ENCODE results near the gene DLGAP4.

DLGAP4 gene

DNA sequence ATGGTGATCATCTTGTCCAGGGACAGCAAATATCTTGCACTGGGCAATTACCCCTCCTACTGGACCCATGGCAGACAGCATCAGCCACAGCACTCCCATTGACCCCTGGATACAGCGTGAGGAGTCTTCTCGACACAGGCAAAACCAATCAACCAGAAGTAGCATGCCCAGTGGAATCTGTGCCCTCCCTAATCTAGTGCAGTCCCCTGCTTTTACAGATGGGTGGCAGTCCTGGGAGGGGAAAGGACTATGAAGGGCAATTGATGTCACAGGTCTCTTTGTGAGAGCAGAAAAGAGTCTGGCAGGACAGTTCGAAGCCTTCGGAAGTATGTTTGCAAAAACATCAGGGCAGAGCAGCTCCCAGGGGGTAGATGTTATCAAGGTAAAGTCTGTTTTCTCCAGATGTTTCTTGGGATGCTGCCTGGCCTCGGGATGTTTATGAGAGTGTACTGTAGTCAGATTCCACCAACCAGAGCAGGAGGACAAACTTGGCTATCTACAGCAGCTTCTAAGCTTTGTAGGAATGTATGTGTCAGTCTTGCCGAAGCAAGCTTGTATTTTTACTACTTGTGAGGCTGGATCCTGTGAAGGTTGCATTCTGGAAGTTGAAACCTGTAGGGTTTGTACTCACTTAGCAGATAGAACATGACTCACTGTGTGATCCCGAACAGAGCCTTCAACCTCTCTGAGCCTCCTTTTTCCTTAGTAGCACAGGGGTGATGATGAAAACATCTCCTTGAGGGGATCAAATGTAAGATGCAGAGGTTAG, 172.2 kb downstream of the DLGAP4 start:
- Histone ChIP-seq H3K27me3 (ENCODE audit: insufficient read depth, low read length) (no peaks in the 10 kb centered on the region), H3K9me3 (ENCODE audit: low read length) (no peaks in the 10 kb centered on the region), H3K36me3 (ENCODE audit: insufficient read depth, low read length) (peaks cover 39% of the 10 kb centered on the region), H2AFZ (ENCODE audit: low read depth, low read length) (no peak overlapping the region), H3K4me1 (ENCODE audit: insufficient read depth, low read length) (no peaks in the 10 kb centered on the region), H3K4me3 (ENCODE audit: low read length) (no peak overlapping the region)

DNA sequence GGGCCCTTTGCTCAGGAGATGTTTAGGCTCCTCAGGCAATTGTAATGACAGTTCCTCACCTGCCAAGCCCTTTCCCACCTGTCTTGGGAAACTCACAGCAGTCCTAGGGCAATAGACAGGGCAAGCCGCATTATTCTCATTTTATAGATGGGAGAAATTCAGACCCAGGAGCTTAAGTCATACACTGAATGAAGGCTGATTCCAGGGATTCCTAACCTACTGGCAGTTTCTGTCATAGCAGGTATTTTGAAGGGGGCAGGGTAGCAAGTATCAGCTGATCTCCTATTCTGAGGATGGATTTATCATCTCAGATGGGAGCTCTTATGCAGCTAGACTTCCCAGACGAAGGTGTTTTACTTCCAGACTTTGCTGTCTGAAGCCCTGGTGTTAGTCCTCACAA, 173.8 kb downstream of the DLGAP4 start:
- Histone ChIP-seq H2AFZ (ENCODE audit: low read depth, low read length) (no peak overlapping the region), H3K27me3 (ENCODE audit: insufficient read depth, low read length) (no peaks in the 10 kb centered on the region), H3K4me1 (ENCODE audit: insufficient read depth, low read length) (no peaks in the 10 kb centered on the region), H3K36me3 (ENCODE audit: insufficient read depth, low read length) (peaks cover 35% of the 10 kb centered on the region), H3K4me3 (ENCODE audit: low read length) (no peak overlapping the region), H3K9me3 (ENCODE audit: low read length) (no peaks in the 10 kb centered on the region)

DNA sequence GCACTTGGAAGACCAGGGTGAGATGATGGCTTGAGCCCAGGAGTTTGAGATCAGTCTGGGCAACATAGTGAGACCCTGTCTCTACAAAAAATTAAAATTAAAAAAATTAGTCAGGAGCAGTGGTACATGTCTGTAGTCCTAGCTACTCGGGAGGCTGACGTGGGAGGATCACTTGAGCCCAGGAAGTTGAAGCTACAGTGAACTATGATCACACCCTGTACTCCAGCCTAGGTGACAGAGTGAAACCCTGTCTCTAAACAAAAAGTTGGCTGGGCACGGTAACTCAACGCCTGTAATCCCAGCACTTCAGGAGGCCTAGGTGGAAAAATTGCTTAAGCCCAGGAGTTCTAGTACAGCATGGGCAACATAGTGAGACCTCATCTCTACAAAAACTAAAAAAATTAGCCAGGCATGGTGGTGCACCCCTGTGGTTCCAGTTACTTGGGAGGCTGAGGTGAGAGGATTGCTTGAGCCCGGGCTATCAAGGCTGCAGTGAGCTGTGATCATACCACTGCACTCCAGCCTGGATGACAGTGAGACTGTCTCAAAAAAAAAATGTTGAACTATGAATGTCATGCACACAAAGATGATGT, 174.4 kb downstream of the DLGAP4 start:
- no peaks in the 10 kb centered on the region for H3K9me3 ChIP-seq (ENCODE audit: low read length)
- H3K27me3 ChIP-seq (ENCODE audit: insufficient read depth, low read length): no peaks in the 10 kb centered on the region
- H2AFZ ChIP-seq (ENCODE audit: low read depth, low read length): no peak overlapping the region
- H3K36me3 ChIP-seq (ENCODE audit: insufficient read depth, low read length): peaks cover 33% of the 10 kb centered on the region
- no peaks in the 10 kb centered on the region for H3K4me1 ChIP-seq (ENCODE audit: insufficient read depth, low read length)
- no peak overlapping the region for H3K4me3 ChIP-seq (ENCODE audit: low read length)

DNA sequence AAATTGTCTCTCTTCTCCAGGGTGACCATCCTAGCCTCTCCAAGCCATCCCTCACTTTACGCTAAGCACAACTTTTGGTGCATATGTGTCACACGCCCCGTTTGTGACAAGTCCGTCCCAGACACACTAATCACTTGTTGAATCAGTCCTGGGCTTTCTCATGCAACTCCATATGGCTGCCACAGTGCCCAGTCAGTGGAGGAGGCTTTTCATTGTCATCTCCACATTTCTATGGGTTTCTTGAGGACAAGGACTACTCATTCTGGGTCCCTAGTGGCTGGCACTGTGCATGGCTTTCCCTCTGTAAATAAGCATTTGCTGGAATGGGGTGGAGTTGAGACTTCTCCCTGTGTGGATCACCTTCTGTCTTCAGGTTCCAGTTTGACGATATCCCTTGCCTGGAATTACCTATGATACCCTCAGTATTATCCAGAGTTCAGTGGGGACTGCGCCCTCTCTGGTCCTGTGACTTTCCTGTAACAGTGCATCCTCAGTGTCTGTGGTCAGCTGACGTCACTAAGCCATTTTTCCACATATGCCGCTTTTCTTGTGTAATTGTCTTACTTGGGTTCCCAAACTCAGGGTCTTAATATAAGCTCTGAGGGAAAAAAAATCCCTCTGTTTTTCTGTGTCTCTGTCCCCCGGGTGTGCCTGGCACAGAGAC, 175.4 kb downstream of the DLGAP4 start:
- Histone ChIP-seq H3K27me3 (ENCODE audit: insufficient read depth, low read length) (no peaks in the 10 kb centered on the region), H2AFZ (ENCODE audit: low read depth, low read length) (no peak overlapping the region), H3K4me1 (ENCODE audit: insufficient read depth, low read length) (no peaks in the 10 kb centered on the region), H3K9me3 (ENCODE audit: low read length) (no peaks in the 10 kb centered on the region), H3K36me3 (ENCODE audit: insufficient read depth, low read length) (peaks cover 33% of the 10 kb centered on the region), H3K4me3 (ENCODE audit: low read length) (no peak overlapping the region)

DNA sequence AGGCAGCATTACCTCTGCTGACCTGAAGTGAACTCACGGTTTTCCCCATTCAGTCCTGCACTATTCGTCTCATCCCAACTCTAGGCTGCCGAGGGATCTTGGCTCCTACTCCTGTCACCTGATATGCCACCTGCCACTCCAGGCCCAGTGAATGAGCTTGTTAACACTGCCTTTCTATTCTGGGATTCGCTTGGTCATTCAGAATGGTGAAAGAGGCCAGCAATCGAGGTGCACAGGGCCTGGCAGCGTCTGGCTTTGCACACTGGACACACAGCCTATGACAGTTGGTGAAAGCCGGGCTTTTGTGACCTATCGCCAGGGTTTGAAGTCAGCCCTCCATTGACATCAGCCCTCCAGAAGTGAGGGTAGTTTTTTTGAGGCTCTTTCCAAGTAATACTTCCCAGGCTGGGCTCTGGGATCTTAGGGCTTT, 175.9 kb downstream of the DLGAP4 start:
- Histone ChIP-seq H3K9me3 (ENCODE audit: low read length) (no peaks in the 10 kb centered on the region), H3K4me3 (ENCODE audit: low read length) (no peak overlapping the region), H3K27me3 (ENCODE audit: insufficient read depth, low read length) (no peaks in the 10 kb centered on the region), H3K4me1 (ENCODE audit: insufficient read depth, low read length) (no peaks in the 10 kb centered on the region), H3K36me3 (ENCODE audit: insufficient read depth, low read length) (peaks cover 33% of the 10 kb centered on the region), H2AFZ (ENCODE audit: low read depth, low read length) (no peak overlapping the region)

DNA sequence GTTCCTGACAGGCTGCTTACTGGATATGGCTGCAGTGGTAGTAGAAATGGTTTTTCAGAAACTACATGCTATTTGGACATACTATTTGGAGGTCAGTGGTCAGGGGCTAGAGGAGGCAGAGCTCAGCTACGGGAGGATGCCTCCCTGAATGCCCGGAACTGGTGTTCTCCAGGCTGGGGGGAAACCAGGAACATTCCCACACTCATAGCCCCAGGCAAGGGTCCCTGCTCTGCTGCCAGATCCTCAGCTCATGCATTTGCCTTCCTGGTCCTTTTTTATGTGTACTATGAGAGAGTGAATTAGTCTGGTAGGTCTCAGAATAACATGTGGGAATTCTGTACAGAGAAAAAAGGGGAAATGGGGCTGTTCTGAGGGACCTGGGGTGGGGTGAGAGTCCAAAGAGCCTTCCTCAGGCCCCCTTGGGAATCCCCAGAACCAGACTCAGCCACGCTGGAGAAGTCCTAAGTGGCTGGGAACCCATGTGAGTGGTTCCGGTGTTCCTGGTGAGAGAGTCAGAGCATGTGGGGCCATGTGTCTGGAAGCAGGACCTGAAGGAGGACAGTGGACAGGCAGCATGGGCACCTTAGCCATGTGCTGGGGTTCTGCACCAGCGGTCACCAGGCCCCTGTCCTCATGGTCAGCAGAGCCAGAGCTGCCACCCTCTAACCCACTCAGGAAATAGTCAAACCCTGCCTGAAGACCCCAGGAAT, 177.2 kb downstream of the DLGAP4 start:
- peaks cover 23% of the 10 kb centered on the region for H3K36me3 ChIP-seq (ENCODE audit: insufficient read depth, low read length)

DNA sequence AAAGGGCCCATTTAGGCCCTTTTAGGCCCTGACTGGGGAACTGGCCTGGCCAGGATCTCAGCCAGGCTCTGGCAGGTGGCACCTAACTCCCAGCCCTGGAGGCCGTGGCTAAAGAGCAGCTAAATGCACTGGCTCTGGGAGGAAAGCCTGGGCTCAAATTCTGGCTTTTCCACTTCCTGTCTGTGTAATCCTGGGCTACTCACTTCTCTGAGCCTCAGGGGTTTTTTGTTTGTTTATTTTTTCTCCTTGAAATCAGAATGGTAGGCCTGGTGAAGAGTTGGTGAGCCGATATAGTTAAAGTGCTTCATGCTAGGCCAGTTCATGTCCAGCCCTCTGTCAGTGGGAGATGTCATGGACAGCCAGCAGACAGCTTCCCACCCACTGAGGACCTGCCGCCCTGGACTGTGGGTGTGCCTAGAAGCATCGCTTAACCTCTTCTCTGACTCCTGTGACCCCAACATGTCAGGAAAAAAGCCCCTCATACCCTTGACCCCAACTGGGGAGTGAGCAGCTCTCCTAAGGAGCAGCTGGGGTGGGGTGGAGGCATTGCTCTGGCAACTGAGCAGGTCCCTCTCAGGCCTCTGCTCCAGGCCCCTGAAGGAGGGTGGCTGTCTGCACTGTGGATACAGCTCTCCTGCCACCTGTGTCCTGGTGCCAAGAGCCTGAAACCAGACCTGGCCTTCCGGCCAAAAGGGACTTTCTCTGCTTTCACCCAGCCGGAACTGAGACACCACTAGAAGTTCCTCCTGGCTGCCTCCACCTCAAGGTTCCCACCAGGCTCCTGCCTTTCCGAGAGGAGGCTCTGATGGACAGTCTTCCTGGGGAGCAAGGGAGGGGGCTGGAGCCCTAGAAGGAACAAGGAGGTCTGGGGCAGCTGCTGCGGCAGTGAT, 178.0 kb downstream of the DLGAP4 start:
- Histone ChIP-seq H3K27me3 (ENCODE audit: insufficient read depth, low read length) (no peaks in the 10 kb centered on the region), H3K36me3 (ENCODE audit: insufficient read depth, low read length) (peaks cover 21% of the 10 kb centered on the region), H3K4me3 (ENCODE audit: low read length) (no peak overlapping the region), H3K9me3 (ENCODE audit: low read length) (no peaks in the 10 kb centered on the region), H2AFZ (ENCODE audit: low read depth, low read length) (no peak overlapping the region), H3K4me1 (ENCODE audit: insufficient read depth, low read length) (no peaks in the 10 kb centered on the region)

More for the DNA sequence above, 177.2 kb downstream of the DLGAP4 start:
- Histone ChIP-seq H3K4me1 (ENCODE audit: insufficient read depth, low read length) (no peaks in the 10 kb centered on the region), H3K9me3 (ENCODE audit: low read length) (no peaks in the 10 kb centered on the region), H3K27me3 (ENCODE audit: insufficient read depth, low read length) (no peaks in the 10 kb centered on the region), H2AFZ (ENCODE audit: low read depth, low read length) (no peak overlapping the region), H3K4me3 (ENCODE audit: low read length) (no peak overlapping the region)

DNA sequence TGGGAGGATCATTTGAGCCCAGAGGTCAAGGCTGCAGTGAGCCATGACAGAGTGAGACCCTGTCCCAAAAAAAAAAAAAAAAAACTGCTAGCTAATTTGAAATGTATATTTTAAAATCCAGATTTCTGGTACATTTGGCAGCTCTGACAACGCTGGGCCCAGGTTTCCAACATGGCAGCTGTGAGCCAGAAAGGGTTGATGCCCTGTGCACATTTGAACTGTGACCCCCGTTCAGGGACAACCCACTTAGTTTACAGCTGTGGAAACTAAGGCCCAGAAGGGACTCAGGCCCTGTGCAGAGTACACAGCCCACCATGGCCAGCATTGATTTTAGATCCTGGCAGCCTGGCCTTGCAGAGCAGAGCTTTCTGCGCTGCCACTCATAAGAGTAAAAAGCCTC, 179.1 kb downstream of the DLGAP4 start:
- Histone ChIP-seq H3K9me3 (ENCODE audit: low read length) (no peaks in the 10 kb centered on the region), H3K36me3 (ENCODE audit: insufficient read depth, low read length) (peaks cover 20% of the 10 kb centered on the region), H2AFZ (ENCODE audit: low read depth, low read length) (no peak overlapping the region), H3K27me3 (ENCODE audit: insufficient read depth, low read length) (no peaks in the 10 kb centered on the region), H3K4me1 (ENCODE audit: insufficient read depth, low read length) (no peaks in the 10 kb centered on the region), H3K4me3 (ENCODE audit: low read length) (no peak overlapping the region)

DNA sequence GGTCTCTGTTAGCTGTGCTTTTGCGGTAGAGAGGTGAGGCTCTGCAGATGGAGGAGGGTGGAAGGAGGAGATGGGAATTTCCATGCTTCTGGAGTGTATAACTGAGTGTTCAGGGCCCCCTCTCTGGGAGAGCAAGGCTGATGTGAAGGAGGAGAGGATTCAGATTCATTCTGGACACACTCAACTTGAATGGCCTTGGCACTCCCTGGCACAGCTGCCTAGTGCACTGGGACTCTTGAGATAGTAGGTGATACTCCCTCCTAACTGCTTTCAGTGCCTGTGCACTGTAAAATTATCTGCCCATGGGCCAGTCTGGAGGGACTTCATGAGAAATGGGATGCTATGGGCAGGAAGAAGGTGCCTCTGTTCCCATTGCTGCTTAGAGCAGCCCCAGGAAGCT, 180.9 kb downstream of the DLGAP4 start:
- H3K4me3 ChIP-seq (ENCODE audit: low read length): no peak overlapping the region
- H3K4me1 ChIP-seq (ENCODE audit: insufficient read depth, low read length): no peaks in the 10 kb centered on the region
- H3K36me3 ChIP-seq (ENCODE audit: insufficient read depth, low read length): peaks cover 10% of the 10 kb centered on the region
- no peaks in the 10 kb centered on the region for H3K27me3 ChIP-seq (ENCODE audit: insufficient read depth, low read length)
- H3K9me3 ChIP-seq (ENCODE audit: low read length): no peaks in the 10 kb centered on the region
- no peak overlapping the region for H2AFZ ChIP-seq (ENCODE audit: low read depth, low read length)

DNA sequence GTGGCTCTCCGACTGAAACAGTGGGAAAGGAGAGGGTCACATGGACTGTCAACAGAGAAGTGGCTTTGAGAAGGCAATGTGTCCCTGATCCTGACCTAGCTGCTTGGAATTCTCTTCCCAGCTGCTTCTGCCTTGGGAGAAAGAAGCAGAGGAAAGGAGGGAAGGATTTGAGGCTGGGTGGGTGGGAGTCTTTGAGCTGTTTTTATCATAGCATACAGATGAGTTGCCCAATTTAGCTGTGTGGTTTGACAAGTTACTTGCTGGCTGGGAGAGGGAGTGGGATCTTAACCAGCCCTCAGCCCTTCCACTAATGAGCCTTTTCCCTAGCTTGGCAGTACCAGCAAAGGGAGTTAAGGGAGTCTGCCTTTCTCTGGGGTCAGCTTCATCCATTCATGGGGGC, 184.1 kb downstream of the DLGAP4 start:
- Histone ChIP-seq H3K4me3 (ENCODE audit: low read length) (no peak overlapping the region), H3K4me1 (ENCODE audit: insufficient read depth, low read length) (no peaks in the 10 kb centered on the region), H3K27me3 (ENCODE audit: insufficient read depth, low read length) (no peaks in the 10 kb centered on the region), H2AFZ (ENCODE audit: low read depth, low read length) (no peak overlapping the region), H3K36me3 (ENCODE audit: insufficient read depth, low read length) (peaks cover 13% of the 10 kb centered on the region), H3K9me3 (ENCODE audit: low read length) (no peaks in the 10 kb centered on the region)

DNA sequence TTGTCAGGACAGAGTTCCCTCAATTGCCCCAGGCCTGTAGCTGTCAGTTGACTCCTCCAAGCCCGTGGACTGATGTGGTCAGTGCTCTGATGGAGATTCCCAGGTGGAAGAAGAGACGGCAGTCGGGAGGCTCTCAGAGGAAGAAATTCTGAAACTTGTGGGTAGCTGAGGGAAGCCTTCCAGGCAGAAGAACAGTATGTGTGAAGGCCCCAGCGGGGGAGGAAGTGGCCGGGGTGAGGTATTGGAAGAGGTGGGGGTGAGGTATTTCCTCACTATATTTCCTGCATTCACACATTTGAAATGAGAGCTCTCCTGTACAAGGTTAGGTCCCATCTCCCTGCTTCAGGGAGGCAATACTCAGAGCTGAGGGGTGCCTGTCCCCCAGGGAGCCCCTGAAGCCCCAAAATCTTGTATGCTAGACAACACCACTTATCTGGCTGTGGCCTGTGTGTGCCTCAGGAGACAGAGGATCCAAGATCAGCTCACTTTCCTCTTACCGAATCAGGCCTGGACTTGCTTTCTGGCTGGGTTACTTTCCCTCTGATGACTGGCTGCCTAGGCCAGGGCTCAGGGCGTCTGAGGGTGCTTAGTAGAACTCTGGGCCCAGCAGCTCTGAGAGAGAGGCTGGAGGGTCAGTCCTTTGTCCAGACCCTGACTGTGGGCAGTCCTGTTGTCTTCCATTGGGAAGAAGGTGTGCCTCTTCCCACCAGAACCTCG, 185.9 kb downstream of the DLGAP4 start:
- Histone ChIP-seq H3K36me3 (ENCODE audit: insufficient read depth, low read length) (peaks cover 29% of the 10 kb centered on the region), H3K9me3 (ENCODE audit: low read length) (no peaks in the 10 kb centered on the region), H3K4me1 (ENCODE audit: insufficient read depth, low read length) (peaks cover 1% of the 10 kb centered on the region)

More for the DNA sequence above, 185.9 kb downstream of the DLGAP4 start:
- Histone ChIP-seq H3K27me3 (ENCODE audit: insufficient read depth, low read length) (no peaks in the 10 kb centered on the region), H2AFZ (ENCODE audit: low read depth, low read length) (no peak overlapping the region), H3K4me3 (ENCODE audit: low read length) (no peak overlapping the region)
